Naive thymus-derived CD8-positive, alpha-beta T cell (primary cell): ENCODE measurements around the gene NFKB2. TPM values are rescaled to one million over a fixed set of nuclear protein-coding genes. Genes with fewer than 3 reads are reported as not detected.
A peak's percentile ranks its signal among the peaks of the same experiment; 100 is the strongest.

ENCODE experiments used
- ATAC-seq, 2 donors: fragments of 150-1000 bp; cut with Tn5 transposase in 1 of 2; sonication (Bioruptor Pico), chemical (Tn5 transposase) in 1 of 2; 1 replicate in 1 of 2; 2 replicates in 1 of 2; pipeline ENCODE4 v1.10.0; 2021; ENCODE audit warnings: mild to moderate bottlenecking in 2 of 2, moderate library complexity in 2 of 2
- POLR2A ChIA-PET: fragments of 350-600 bp; sonication (Branson Sonifier 250); formaldehyde crosslinking; loops from one replicate; lab custom pipeline; 2021; ENCODE audit warnings: antibody characterized with exemption; lab: Charles Lee
- DNase-seq, 10 donors: peaks; one replicate each; pipeline versions ENCODE4 v3.0.0 to v3.0.0-alpha.2; 2020 to 2022
- H3K27ac Mint-ChIP-seq, 10 donors: one replicate each; pipeline ENCODE4 v1.8.0; 2020 to 2022; ENCODE audit warnings: mild to moderate bottlenecking in 10 of 10, mixed read lengths in 10 of 10, moderate library complexity in 4 of 10, inconsistent platforms in 1 of 10
- H3K27me3 Mint-ChIP-seq, 5 donors: one replicate each; pipeline ENCODE4 v1.8.0; 2021 to 2022; ENCODE audit warnings: mixed read lengths in 5 of 5
- H3K36me3 Mint-ChIP-seq, 3 donors: one replicate each; pipeline ENCODE4 v1.8.0; 2020 to 2022; ENCODE audit warnings: mixed read lengths in 3 of 3, mild to moderate bottlenecking in 2 of 3, inconsistent platforms in 1 of 3
- H3K4me1 Mint-ChIP-seq, 4 donors: one replicate each; pipeline ENCODE4 v1.8.0; 2021 to 2022; ENCODE audit warnings: mixed read lengths in 4 of 4
- H3K4me3 Mint-ChIP-seq, 10 donors: one replicate each; pipeline ENCODE4 v1.8.0; 2020 to 2022; ENCODE audit warnings: mild to moderate bottlenecking in 10 of 10, mixed read lengths in 10 of 10, moderate library complexity in 6 of 10, inconsistent platforms in 1 of 10
- H3K9me3 Mint-ChIP-seq, 9 donors: one replicate each; pipeline ENCODE4 v1.8.0; 2020 to 2022; ENCODE audit warnings: mixed read lengths in 9 of 9, mild to moderate bottlenecking in 3 of 9, inconsistent platforms in 1 of 9, moderate library complexity in 1 of 9
- microRNA-seq: library from miRNA; unstranded; fragments of <30 nt; microRNA quantifications from one replicate; pipeline ENCODE4 v1.2.0, GENCODE V29; 2022; ENCODE audit warnings: borderline microRNAs expressed
- polyA plus RNA-seq, 3 donors: library from polyadenylated mRNA; unstranded; fragments of 300-500 nt; fragmentation: Illumina TruSeq; gene quantifications; one replicate each; pipeline ENCODE4 v1.2.3, GENCODE V29; 2021
- total RNA-seq, 8 experiments: library from RNA in 2 of 8; stranded (reverse) in 2 of 8; gene quantifications; one replicate each; pipeline ENCODE4 v1.2.3 and lab custom pipeline; 2021 to 2026

The NFKB2 gene
- total and polyA plus RNA-seq, 5 experiments from 2014 or later = 6.1 to 123 (median 14.6) TPM

DNA sequence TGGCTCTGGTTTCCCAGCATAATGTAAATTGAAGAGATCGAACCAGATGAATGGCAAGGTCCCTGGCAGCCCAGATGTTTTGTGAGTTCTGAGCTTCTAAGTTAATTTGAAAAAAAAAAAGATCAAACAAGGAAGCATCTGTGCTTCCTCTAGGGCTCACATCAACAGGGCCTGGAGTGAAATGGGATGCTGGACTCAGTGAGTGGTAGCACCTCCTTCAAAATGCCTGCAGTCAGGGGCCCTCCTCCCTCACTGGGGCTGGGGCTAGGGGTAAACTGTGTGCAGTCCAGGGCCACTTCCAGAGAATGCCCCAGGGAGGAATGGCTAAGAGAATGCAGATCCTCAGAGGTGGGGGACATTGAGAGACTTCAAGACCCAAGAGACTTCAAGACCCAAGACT is 42.9 kb downstream of the NFKB2 start:
- Mint-ChIP-seq H3K9me3 (no peaks in the 10 kb centered on the region), H3K27ac (peak overlapping the region in 7 of 10 donors; percentile 15 to 94 (median 79)), H3K4me1 (peaks cover 26 to 58% (median 46%) of the 10 kb centered on the region in 4 donors), H3K27me3 (no peaks in the 10 kb centered on the region), H3K4me3 (peak overlapping the region in 5 of 10 donors; percentile 45 to 89 (median 56)), H3K36me3 (peaks cover 0 to 10% (median 0%) of the 10 kb centered on the region in 3 donors)
- DNase-seq (no peak), ATAC-seq (no peak)
- POLR2A ChIA-PET = interaction anchor here (0.8 to 7.5 kb wide), 3 partner anchors 12 to 40 kb away, joined by 3 to 184 read pairs (median 3); partner anchors contain the start of gene C10orf95

DNA sequence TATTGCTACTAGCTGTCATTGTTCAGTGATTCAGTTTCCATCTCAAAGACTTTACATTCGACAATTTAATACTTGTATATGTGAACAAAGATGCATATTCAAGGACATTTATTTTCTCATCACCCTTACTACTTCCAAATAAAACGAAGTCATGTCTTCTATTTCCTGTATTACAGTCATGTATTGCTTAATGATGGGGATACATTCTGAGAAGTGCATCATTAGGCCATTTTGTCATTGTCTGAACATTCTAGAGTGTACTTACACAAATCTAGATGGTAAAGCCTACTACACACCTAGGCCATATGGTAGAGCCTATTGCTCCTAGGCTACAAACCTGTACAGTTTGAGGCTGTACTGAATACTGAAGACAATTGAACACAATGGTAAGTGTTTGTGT is 49.3 kb downstream of the NFKB2 start:
- H3K36me3 Mint-ChIP-seq = peaks cover 0 to 3% (median 0%) of the 10 kb centered on the region in 3 donors
- H3K27me3 Mint-ChIP-seq = no peaks in the 10 kb centered on the region
- no peaks in the 10 kb centered on the region for H3K9me3 Mint-ChIP-seq
- DNase-seq (no peak), ATAC-seq (no peak)
- H3K4me1 Mint-ChIP-seq = peaks cover 7 to 19% (median 10%) of the 10 kb centered on the region in 4 donors
- H3K4me3 Mint-ChIP-seq = no peak overlapping the region
- H3K27ac Mint-ChIP-seq = no peak overlapping the region
- POLR2A ChIA-PET = no interaction called here

DNA sequence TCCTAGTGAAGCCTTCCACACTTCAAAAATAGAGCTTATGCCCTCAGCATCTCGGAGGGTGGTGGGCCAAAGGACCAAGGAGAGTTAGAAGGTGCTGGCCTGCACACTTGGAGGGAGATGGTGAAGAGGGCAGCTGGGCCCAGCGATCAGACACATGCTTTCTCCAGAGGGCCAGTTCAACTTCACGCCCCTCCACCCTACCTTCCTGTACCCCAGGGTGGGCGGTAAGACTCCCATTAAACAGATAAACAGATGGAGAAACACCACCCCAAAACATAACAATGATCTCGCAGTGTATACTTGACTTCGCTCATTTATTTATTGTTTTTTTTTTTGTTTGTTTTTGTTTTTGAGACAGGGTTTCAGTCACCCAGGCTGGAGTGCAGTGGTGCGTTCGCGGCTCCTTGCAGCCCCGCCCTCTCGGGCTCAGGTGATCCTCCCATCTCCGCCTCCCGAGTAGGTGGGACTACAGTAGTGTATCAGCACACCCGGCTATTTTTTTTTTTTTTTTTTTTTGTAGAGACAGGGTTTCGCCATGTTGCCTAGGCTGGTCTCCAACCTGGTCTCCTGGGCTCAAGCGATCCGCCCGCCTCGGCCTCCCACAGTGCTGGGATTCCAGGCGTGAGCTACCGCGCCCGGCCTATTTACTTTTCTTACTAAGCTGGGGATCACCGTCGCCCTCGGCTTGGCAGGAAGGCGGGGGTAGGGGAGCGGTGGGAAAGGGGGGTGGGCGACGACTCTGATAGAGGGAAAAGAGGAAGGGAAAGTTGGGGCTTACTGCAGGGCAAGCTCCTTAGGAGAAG is 54.0 kb downstream of the NFKB2 start:
- peaks cover 12 to 32% (median 26%) of the 10 kb centered on the region in 4 donors for H3K4me1 Mint-ChIP-seq
- peaks cover 0 to 16% (median 0%) of the 10 kb centered on the region in 3 donors for H3K36me3 Mint-ChIP-seq
- H3K27ac Mint-ChIP-seq = peak overlapping the region; percentile 79 to 98 (median 95)
- H3K27me3 Mint-ChIP-seq = no peaks in the 10 kb centered on the region
- POLR2A ChIA-PET = interaction anchor here (1.0 to 6.9 kb wide), 24 partner anchors 8 to 631 kb away, joined by 3 to 184 read pairs (median 7); partner anchors contain the start of genes ACTR1A, CUEDC2, FBXL15 and NFKB2
- ATAC-seq = peak; percentile 64 to 68
- H3K4me3 Mint-ChIP-seq = peak overlapping the region; percentile 89 to 97 (median 93)
- no peaks in the 10 kb centered on the region for H3K9me3 Mint-ChIP-seq
- peak; percentile 70 to 93 (median 82) for DNase-seq

DNA sequence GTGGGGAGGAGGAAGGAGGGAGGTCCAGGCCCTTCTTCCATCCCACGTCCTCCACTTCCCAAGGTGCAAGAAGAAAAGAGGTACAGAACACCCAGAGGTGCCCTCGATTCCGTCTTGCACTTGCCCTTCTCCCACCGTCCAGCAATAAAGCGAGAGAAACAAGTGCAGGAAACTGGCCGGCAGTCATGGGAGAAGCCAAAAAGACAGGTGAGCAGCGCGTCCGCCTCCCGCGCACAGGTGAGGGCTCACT is 54.5 kb downstream of the NFKB2 start:
- no peak for ATAC-seq
- DNase-seq = no peak
- H3K9me3 Mint-ChIP-seq = no peaks in the 10 kb centered on the region
- POLR2A ChIA-PET = interaction anchor here (0.9 to 6.9 kb wide), 27 partner anchors 9 to 631 kb away, joined by 3 to 184 read pairs (median 6); partner anchors contain the start of genes ACTR1A, CUEDC2, FBXL15 and GBF1
- peak overlapping the region; percentile 89 to 97 (median 93) for H3K4me3 Mint-ChIP-seq
- H3K36me3 Mint-ChIP-seq = peaks cover 0 to 16% (median 0%) of the 10 kb centered on the region in 3 donors
- H3K27ac Mint-ChIP-seq = peak overlapping the region; percentile 79 to 98 (median 95)
- H3K4me1 Mint-ChIP-seq = peaks cover 10 to 31% (median 27%) of the 10 kb centered on the region in 4 donors
- H3K27me3 Mint-ChIP-seq = no peaks in the 10 kb centered on the region

DNA sequence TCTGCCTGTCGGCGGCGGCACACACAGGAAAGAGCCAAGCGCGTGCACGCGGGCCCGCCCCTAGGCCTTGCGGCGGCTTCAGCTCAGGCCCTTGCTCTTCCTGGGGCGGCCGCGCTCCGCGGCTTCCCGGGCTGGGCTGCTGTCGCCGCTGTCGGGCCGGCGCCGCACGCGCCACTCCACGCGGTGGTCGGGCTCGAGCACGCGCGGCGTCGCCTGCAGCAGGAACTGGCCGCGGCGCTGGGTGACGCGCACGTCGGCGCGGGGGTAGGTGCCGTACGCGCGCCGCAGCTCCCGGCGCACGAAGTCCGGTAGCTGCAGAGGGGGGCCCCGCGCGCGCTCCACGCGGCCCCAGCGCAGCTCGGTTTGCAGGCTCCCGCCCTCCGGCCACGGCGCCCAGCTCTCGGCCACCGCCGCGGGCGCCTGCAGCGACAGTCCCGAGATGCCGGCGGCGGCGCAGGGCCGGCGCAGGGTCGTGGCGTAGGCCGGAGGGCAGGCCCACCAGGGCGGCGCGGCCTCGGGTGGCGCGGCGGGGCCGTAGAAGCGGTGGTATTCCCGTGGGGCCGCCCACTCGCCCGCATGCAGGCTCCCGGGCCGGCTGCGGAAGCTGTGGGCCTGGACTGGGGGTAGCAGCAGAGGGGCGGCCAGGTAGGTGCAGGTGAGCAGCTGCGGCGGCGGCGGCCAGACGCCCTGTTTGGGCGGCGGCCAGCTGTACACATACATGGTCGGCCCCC is 55.0 kb downstream of the NFKB2 start:
- Mint-ChIP-seq H3K4me1 (peaks cover 10 to 32% (median 28%) of the 10 kb centered on the region in 4 donors), H3K27me3 (no peaks in the 10 kb centered on the region), H3K27ac (peak overlapping the region; percentile 79 to 98 (median 95)), H3K9me3 (no peaks in the 10 kb centered on the region), H3K36me3 (peaks cover 0 to 20% (median 0%) of the 10 kb centered on the region in 3 donors), H3K4me3 (peak overlapping the region; percentile 89 to 97 (median 93))
- DNase-seq (peak; percentile 85 to 95 (median 88)), ATAC-seq (peak; percentile 86 to 87)
- POLR2A ChIA-PET = interaction anchor here (0.9 to 6.9 kb wide), 27 partner anchors 10 to 632 kb away, joined by 3 to 184 read pairs (median 6); partner anchors contain the start of genes ACTR1A, CUEDC2, FBXL15 and GBF1

DNA sequence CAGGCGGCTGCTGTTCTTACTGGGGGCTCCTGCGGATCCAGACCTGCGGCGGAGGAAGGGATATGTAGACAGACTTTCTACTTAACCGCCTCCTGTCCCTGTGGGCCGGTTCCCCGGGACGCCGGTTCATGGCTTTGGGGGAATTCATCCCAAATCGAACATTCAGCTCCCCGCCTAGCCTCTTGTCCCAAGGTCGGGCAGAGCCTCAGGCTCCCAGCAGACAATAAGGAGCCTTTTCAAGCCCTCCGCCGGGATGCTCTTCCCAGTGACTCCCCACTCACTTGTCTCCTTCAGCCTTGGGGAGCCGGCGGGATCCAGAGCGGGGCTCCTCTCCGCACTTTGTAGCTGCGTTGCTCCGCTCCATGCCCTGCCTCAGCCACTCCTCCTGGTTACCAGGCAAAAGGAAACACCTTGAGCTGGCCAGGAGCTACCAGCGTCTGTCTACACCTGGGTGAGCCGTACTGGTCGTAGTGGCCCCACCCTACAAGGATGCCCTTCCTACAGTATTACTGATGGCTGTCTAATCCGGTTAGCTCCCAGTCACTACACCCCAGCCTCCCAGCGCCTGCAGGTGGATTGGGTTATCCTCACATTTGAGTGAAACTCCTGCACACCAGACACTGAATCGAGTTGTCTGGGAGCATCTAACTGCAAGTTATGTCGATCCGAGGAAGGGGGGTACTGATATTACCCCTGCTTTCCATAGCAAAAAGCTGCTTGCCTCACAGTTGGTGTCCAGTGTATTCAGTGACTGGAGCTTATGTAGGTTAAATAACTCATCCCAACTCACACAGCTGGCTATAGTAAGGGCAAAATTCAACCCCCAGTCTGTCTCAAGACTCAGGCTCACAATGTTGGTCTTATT is 55.8 kb downstream of the NFKB2 start, which contains the start of gene C10orf95:
TSS of gene C10orf95 (minus strand) at position 439 of the 865 bp plus-strand sequence. CDS start 450 bp downstream, outside the sequence.
- POLR2A ChIA-PET = interaction anchor here (0.7 to 6.9 kb wide), 25 partner anchors 9 to 1421 kb away, joined by 3 to 184 read pairs (median 6); partner anchors contain the start of genes ACTR1A, CUEDC2, FBXL15 and GBF1
- Mint-ChIP-seq H3K4me3 (peak within 1 kb of the TSS; percentile 80 to 96 (median 88)), H3K36me3 (peaks cover 0 to 22% (median 2%) of the 10 kb centered on the region in 3 donors), H3K4me1 (peaks cover 10 to 32% (median 28%) of the 10 kb centered on the region in 4 donors), H3K27me3 (no peaks in the 10 kb centered on the region), H3K27ac (peak within 1 kb of the TSS; percentile 67 to 92 (median 86)), H3K9me3 (no peaks in the 10 kb centered on the region)
- ATAC-seq = no peak
- DNase-seq = peak in 1 of 10 donors; percentile 9

Small RNA genes within 50 kb of the gene (microRNA-seq; reads per million reads assigned to microRNA genes)
- 52,894 reads per million, percentile 97 among the genes with 10 or more reads in this experiment for gene MIR146B

Other genes with a start within 250 kb of the NFKB2 start
- 10 to 100 TPM; 64.0 to 71.2 TPM for gene NOLC1, start 243.3 kb upstream of the NFKB2 start, total RNA-seq
- 10 to 100 TPM; 44.1 to 87.9 (median 74.0) TPM for gene NOLC1, start 243.3 kb upstream of the NFKB2 start, polyA plus RNA-seq
- gene ELOVL3, start 169.4 kb upstream of the NFKB2 start, total RNA-seq = not detected
- not detected for gene ELOVL3, start 169.4 kb upstream of the NFKB2 start, polyA plus RNA-seq
- not detected for gene PITX3, start 154.2 kb upstream of the NFKB2 start, total RNA-seq
- not detected for gene PITX3, start 154.2 kb upstream of the NFKB2 start, polyA plus RNA-seq
- gene GBF1, start 150.2 kb upstream of the NFKB2 start, total RNA-seq = 10 to 100 TPM; 36.9 to 41.0 TPM
- 10 to 100 TPM in 2 of 3 donors, 1 to 10 TPM in 1; 6.3 to 17.1 (median 10.7) TPM for gene GBF1, start 150.2 kb upstream of the NFKB2 start, polyA plus RNA-seq
- gene PSD, start 23.1 kb downstream of the NFKB2 start, total RNA-seq = 10 to 100 TPM; 11.9 to 13.3 TPM
- 1 to 10 TPM; 4.9 to 5.9 (median 5.3) TPM for gene PSD, start 23.1 kb downstream of the NFKB2 start, polyA plus RNA-seq
- 10 to 100 TPM; 18.7 to 21.1 TPM for gene FBXL15, start 25.1 kb downstream of the NFKB2 start, total RNA-seq
- 10 to 100 TPM; 26.8 to 35.5 (median 28.5) TPM for gene FBXL15, start 25.1 kb downstream of the NFKB2 start, polyA plus RNA-seq
- gene CUEDC2, start 36.9 kb downstream of the NFKB2 start, total RNA-seq = 10 to 100 TPM; 36.5 to 41.7 TPM
- gene CUEDC2, start 36.9 kb downstream of the NFKB2 start, polyA plus RNA-seq = 10 to 100 TPM; 60.6 to 76.9 (median 70.8) TPM
- gene C10orf95, start 55.8 kb downstream of the NFKB2 start, total RNA-seq = under 1 TPM; 0.52 to 0.73 TPM
- under 1 TPM; 0.68 to 0.97 (median 0.68) TPM for gene C10orf95, start 55.8 kb downstream of the NFKB2 start, polyA plus RNA-seq
- 10 to 100 TPM; 50.7 to 57.4 TPM for gene ACTR1A, start 107.0 kb downstream of the NFKB2 start, total RNA-seq
- gene ACTR1A, start 107.0 kb downstream of the NFKB2 start, polyA plus RNA-seq = 10 to 100 TPM; 45.9 to 60.7 (median 55.4) TPM
- 10 to 100 TPM; 11.8 to 14.3 TPM for gene SUFU, start 108.3 kb downstream of the NFKB2 start, total RNA-seq
- 1 to 10 TPM; 2.3 to 7.4 (median 3.0) TPM for gene SUFU, start 108.3 kb downstream of the NFKB2 start, polyA plus RNA-seq
- 10 to 100 TPM; 61.4 to 67.3 TPM for gene TRIM8, start 248.8 kb downstream of the NFKB2 start, total RNA-seq
- 10 to 100 TPM; 27.5 to 53.2 (median 34.7) TPM for gene TRIM8, start 248.8 kb downstream of the NFKB2 start, polyA plus RNA-seq